GM23338 (cell line): ENCODE data around the gene MYOCOS. TPM values are rescaled to one million over a fixed set of nuclear protein-coding genes. Genes with fewer than 3 reads are reported as not detected.

Source experiments
- ATAC-seq: fragments of 200-7000 bp; cut with Tn5 transposase; 3 replicates; pipeline ENCODE4 v1.9.1; 2020
- DNase-seq: peaks from one replicate; pipeline ENCODE4 v3.0.0-alpha.2; 2015; ENCODE audit warnings: low spot score
- H2AFZ ChIP-seq: fragments of 200-600 bp; sonication (generic); 2 replicates; pipeline ENCODE4 v1.8.0; 2016; ENCODE audit warnings: antibody characterized with exemption, mild to moderate bottlenecking, moderate library complexity
- H3F3A ChIP-seq: fragments of 200-600 bp; sonication (generic); replicated peaks from 2 replicates; pipeline ENCODE4 v1.8.0; 2017; ENCODE audit warnings: antibody characterized with exemption, mixed run types, low read depth
- H3K27ac ChIP-seq: fragments of 200-600 bp; sonication (generic); 2 replicates; pipeline ENCODE4 v1.6.1; 2016; ENCODE audit warnings: low read depth
- H3K27me3 ChIP-seq: fragments of 200-600 bp; sonication (generic); 2 replicates; pipeline ENCODE4 v1.8.0; 2016; ENCODE audit warnings: mild to moderate bottlenecking, mixed run types, moderate library complexity; ENCODE audit not compliant: insufficient read depth
- H3K36me3 ChIP-seq: fragments of 200-600 bp; sonication (generic); 2 replicates; pipeline ENCODE4 v1.8.0; 2016; ENCODE audit warnings: mild to moderate bottlenecking; ENCODE audit not compliant: insufficient read depth
- H3K4me1 ChIP-seq: fragments of 200-600 bp; sonication (generic); 2 replicates; pipeline ENCODE4 v1.8.0; 2016; ENCODE audit warnings: mild to moderate bottlenecking, moderate library complexity; ENCODE audit not compliant: insufficient read depth
- H3K4me2 ChIP-seq: fragments of 200-600 bp; sonication (generic); 2 replicates; pipeline ENCODE4 v1.7.1; 2017; ENCODE audit warnings: mixed run types
- H3K4me3 ChIP-seq: fragments of 200-600 bp; sonication (generic); 2 replicates; pipeline ENCODE4 v1.6.1; 2016; ENCODE audit warnings: mixed run types
- H3K79me2 ChIP-seq: fragments of 200-600 bp; sonication (generic); replicated peaks from 2 replicates; pipeline ENCODE4 v1.8.0; 2017; ENCODE audit warnings: mild to moderate bottlenecking; ENCODE audit not compliant: insufficient read depth
- H3K9me2 ChIP-seq: fragments of 200-600 bp; sonication (generic); 2 replicates; pipeline ENCODE4 v1.8.0; 2017; ENCODE audit not compliant: insufficient read depth
- H4K20me1 ChIP-seq: fragments of 200-600 bp; sonication (generic); replicated peaks from 2 replicates; pipeline ENCODE4 v1.8.0; 2017; ENCODE audit warnings: mild to moderate bottlenecking; ENCODE audit not compliant: insufficient read depth
- H3K27ac Mint-ChIP-seq: 2 replicates; pipeline ENCODE4 v1.8.0; 2020; ENCODE audit warnings: inconsistent platforms, mild to moderate bottlenecking, moderate library complexity, mixed read lengths
- H3K27me3 Mint-ChIP-seq: 3 replicates; pipeline ENCODE4 v1.8.0; 2022; ENCODE audit warnings: low read depth, mild to moderate bottlenecking, moderate library complexity, mixed read lengths, inconsistent platforms; ENCODE audit not compliant: insufficient read depth, poor library complexity
- H3K36me3 Mint-ChIP-seq: 3 replicates; pipeline ENCODE4 v1.8.0; 2021; ENCODE audit warnings: low read depth, mild to moderate bottlenecking, inconsistent platforms, moderate library complexity, mixed read lengths
- H3K4me1 Mint-ChIP-seq: 3 replicates; pipeline ENCODE4 v1.8.0; 2020; ENCODE audit warnings: mild to moderate bottlenecking, inconsistent platforms, mixed read lengths
- H3K4me3 Mint-ChIP-seq: 3 replicates; pipeline ENCODE4 v1.8.0; 2021; ENCODE audit warnings: moderate library complexity, mild to moderate bottlenecking, inconsistent platforms, mixed read lengths
- H3K9me3 Mint-ChIP-seq: 3 replicates; pipeline ENCODE4 v1.8.0; 2020; ENCODE audit warnings: moderate library complexity, mild to moderate bottlenecking, inconsistent platforms, mixed read lengths
- EZH2 ChIP-seq: fragments of 200-600 bp; sonication (generic); IDR thresholded peaks from one replicate; pipeline ENCODE4 v1.8.0; 2017; ENCODE audit warnings: antibody characterized with exemption, mild to moderate bottlenecking, low read depth; ENCODE audit not compliant: unreplicated experiment
- JUNB ChIP-seq: IDR thresholded peaks from one replicate; pipeline ENCODE4 v1.6.1; 2016; ENCODE audit warnings: antibody characterized with exemption; ENCODE audit not compliant: unreplicated experiment
- NANOG ChIP-seq: IDR thresholded peaks from 2 replicates; pipeline ENCODE4 v1.6.1; 2016; ENCODE audit warnings: antibody characterized with exemption, borderline replicate concordance
- STAT1 ChIP-seq: IDR thresholded peaks from one replicate; pipeline ENCODE4 v1.6.1; 2016; ENCODE audit warnings: antibody characterized with exemption; ENCODE audit not compliant: unreplicated experiment
- ZNF114 ChIP-seq: fragments of 250-450 bp; sonication (Bioruptor Pico); IDR thresholded peaks from 2 replicates; pipeline ENCODE4 v1.5.0; 2020; ENCODE audit warnings: mild to moderate bottlenecking, moderate library complexity
- ZNF331 ChIP-seq: fragments of 250-450 bp; sonication (Bioruptor Pico); IDR thresholded peaks from 2 replicates; pipeline ENCODE4 v1.5.0; 2020; ENCODE audit warnings: low read depth, mild to moderate bottlenecking, moderate library complexity
- polyA plus RNA-seq: library from polyadenylated mRNA; unstranded; fragments of >200 nt; fragmentation: Nextera tagmentation; extraction: Ambion mirVana; gene quantifications from 2 replicates; pipeline ENCODE4 v1.2.1, GENCODE V29; 2016
- total RNA-seq: library from RNA; depleted of rRNA; stranded (reverse); fragments of >200 nt; shearing (Covaris generic); gene quantifications from 2 replicates; pipeline ENCODE4 v1.2.3, GENCODE V29; 2014
- TF ChIP-seq, protein P1 (sequence below), 2 experiments: fragments of 200-600 bp in 1 of 2; sonication (generic) in 1 of 2; conservative IDR thresholded peaks; 2 replicates each; pipeline versions ENCODE4 v1.5.1 to v1.6.1; 2016 to 2017; ENCODE audit warnings: antibody characterized with exemption in 2 of 2, low read depth in 2 of 2, mild to moderate bottlenecking in 2 of 2, moderate library complexity in 1 of 2
- TF ChIP-seq, protein P2 (sequence below): IDR thresholded peaks from one replicate; pipeline ENCODE4 v1.6.1; 2018; ENCODE audit warnings: antibody characterized with exemption; ENCODE audit not compliant: unreplicated experiment
- TF ChIP-seq, protein P3 (sequence below): IDR thresholded peaks from 2 replicates; pipeline ENCODE4 v1.6.1; 2016; ENCODE audit warnings: antibody characterized with exemption
- TF ChIP-seq, protein P4 (sequence below): fragments of 250-450 bp; sonication (Bioruptor Pico); IDR thresholded peaks from 2 replicates; pipeline ENCODE4 v1.5.0; 2020; ENCODE audit warnings: mild to moderate bottlenecking, moderate library complexity

MYOCOS gene
- total and polyA plus RNA-seq, 2 experiments from 2014 or later = not detected

GRCh38 chr1:171585715-171586114 lies 36.3 kb upstream of the MYOCOS start:
- H3K4me1 Mint-ChIP-seq = no peaks in the 10 kb centered on the region
- Histone ChIP-seq H3K4me2 (no peak overlapping the region), H3F3A (no peaks in the 10 kb centered on the region), H3K79me2 (no peaks in the 10 kb centered on the region), H2AFZ (no peak overlapping the region), H3K27ac (peak overlapping the region; percentile 46; the same call in 1 of the 2 replicates), H3K36me3 (peaks cover 78% of the 10 kb centered on the region), H3K4me3 (no peak overlapping the region), H3K4me1 (no peaks in the 10 kb centered on the region), H3K27me3 (no peaks in the 10 kb centered on the region), H3K9me2 (no peaks in the 10 kb centered on the region), H4K20me1 (no peaks in the 10 kb centered on the region; the same call in 1 of the 2 replicates)
- H3K4me3 Mint-ChIP-seq = no peak overlapping the region
- H3K27ac Mint-ChIP-seq = no peak overlapping the region
- no peak for DNase-seq
- no peaks in the 10 kb centered on the region for H3K9me3 Mint-ChIP-seq
- TF ChIP-seq, protein P1, sequence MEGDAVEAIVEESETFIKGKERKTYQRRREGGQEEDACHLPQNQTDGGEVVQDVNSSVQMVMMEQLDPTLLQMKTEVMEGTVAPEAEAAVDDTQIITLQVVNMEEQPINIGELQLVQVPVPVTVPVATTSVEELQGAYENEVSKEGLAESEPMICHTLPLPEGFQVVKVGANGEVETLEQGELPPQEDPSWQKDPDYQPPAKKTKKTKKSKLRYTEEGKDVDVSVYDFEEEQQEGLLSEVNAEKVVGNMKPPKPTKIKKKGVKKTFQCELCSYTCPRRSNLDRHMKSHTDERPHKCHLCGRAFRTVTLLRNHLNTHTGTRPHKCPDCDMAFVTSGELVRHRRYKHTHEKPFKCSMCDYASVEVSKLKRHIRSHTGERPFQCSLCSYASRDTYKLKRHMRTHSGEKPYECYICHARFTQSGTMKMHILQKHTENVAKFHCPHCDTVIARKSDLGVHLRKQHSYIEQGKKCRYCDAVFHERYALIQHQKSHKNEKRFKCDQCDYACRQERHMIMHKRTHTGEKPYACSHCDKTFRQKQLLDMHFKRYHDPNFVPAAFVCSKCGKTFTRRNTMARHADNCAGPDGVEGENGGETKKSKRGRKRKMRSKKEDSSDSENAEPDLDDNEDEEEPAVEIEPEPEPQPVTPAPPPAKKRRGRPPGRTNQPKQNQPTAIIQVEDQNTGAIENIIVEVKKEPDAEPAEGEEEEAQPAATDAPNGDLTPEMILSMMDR (conservative IDR thresholded peaks at IDR 0.05; ENCODE audit: low read depth in 2 of 2) = no peak
- no peak for TF ChIP-seq ZNF114 (CRISPR knock-in tag)
- TF ChIP-seq ZNF331 (CRISPR knock-in tag) = no peak
- no peak for TF ChIP-seq STAT1
- TF ChIP-seq, protein P2, sequence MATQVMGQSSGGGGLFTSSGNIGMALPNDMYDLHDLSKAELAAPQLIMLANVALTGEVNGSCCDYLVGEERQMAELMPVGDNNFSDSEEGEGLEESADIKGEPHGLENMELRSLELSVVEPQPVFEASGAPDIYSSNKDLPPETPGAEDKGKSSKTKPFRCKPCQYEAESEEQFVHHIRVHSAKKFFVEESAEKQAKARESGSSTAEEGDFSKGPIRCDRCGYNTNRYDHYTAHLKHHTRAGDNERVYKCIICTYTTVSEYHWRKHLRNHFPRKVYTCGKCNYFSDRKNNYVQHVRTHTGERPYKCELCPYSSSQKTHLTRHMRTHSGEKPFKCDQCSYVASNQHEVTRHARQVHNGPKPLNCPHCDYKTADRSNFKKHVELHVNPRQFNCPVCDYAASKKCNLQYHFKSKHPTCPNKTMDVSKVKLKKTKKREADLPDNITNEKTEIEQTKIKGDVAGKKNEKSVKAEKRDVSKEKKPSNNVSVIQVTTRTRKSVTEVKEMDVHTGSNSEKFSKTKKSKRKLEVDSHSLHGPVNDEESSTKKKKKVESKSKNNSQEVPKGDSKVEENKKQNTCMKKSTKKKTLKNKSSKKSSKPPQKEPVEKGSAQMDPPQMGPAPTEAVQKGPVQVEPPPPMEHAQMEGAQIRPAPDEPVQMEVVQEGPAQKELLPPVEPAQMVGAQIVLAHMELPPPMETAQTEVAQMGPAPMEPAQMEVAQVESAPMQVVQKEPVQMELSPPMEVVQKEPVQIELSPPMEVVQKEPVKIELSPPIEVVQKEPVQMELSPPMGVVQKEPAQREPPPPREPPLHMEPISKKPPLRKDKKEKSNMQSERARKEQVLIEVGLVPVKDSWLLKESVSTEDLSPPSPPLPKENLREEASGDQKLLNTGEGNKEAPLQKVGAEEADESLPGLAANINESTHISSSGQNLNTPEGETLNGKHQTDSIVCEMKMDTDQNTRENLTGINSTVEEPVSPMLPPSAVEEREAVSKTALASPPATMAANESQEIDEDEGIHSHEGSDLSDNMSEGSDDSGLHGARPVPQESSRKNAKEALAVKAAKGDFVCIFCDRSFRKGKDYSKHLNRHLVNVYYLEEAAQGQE = no peak
- TF ChIP-seq NANOG = no peak
- TF ChIP-seq, protein P3, sequence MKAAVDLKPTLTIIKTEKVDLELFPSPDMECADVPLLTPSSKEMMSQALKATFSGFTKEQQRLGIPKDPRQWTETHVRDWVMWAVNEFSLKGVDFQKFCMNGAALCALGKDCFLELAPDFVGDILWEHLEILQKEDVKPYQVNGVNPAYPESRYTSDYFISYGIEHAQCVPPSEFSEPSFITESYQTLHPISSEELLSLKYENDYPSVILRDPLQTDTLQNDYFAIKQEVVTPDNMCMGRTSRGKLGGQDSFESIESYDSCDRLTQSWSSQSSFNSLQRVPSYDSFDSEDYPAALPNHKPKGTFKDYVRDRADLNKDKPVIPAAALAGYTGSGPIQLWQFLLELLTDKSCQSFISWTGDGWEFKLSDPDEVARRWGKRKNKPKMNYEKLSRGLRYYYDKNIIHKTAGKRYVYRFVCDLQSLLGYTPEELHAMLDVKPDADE = no peak
- TF ChIP-seq JUNB = no peak
- TF ChIP-seq, protein P4, sequence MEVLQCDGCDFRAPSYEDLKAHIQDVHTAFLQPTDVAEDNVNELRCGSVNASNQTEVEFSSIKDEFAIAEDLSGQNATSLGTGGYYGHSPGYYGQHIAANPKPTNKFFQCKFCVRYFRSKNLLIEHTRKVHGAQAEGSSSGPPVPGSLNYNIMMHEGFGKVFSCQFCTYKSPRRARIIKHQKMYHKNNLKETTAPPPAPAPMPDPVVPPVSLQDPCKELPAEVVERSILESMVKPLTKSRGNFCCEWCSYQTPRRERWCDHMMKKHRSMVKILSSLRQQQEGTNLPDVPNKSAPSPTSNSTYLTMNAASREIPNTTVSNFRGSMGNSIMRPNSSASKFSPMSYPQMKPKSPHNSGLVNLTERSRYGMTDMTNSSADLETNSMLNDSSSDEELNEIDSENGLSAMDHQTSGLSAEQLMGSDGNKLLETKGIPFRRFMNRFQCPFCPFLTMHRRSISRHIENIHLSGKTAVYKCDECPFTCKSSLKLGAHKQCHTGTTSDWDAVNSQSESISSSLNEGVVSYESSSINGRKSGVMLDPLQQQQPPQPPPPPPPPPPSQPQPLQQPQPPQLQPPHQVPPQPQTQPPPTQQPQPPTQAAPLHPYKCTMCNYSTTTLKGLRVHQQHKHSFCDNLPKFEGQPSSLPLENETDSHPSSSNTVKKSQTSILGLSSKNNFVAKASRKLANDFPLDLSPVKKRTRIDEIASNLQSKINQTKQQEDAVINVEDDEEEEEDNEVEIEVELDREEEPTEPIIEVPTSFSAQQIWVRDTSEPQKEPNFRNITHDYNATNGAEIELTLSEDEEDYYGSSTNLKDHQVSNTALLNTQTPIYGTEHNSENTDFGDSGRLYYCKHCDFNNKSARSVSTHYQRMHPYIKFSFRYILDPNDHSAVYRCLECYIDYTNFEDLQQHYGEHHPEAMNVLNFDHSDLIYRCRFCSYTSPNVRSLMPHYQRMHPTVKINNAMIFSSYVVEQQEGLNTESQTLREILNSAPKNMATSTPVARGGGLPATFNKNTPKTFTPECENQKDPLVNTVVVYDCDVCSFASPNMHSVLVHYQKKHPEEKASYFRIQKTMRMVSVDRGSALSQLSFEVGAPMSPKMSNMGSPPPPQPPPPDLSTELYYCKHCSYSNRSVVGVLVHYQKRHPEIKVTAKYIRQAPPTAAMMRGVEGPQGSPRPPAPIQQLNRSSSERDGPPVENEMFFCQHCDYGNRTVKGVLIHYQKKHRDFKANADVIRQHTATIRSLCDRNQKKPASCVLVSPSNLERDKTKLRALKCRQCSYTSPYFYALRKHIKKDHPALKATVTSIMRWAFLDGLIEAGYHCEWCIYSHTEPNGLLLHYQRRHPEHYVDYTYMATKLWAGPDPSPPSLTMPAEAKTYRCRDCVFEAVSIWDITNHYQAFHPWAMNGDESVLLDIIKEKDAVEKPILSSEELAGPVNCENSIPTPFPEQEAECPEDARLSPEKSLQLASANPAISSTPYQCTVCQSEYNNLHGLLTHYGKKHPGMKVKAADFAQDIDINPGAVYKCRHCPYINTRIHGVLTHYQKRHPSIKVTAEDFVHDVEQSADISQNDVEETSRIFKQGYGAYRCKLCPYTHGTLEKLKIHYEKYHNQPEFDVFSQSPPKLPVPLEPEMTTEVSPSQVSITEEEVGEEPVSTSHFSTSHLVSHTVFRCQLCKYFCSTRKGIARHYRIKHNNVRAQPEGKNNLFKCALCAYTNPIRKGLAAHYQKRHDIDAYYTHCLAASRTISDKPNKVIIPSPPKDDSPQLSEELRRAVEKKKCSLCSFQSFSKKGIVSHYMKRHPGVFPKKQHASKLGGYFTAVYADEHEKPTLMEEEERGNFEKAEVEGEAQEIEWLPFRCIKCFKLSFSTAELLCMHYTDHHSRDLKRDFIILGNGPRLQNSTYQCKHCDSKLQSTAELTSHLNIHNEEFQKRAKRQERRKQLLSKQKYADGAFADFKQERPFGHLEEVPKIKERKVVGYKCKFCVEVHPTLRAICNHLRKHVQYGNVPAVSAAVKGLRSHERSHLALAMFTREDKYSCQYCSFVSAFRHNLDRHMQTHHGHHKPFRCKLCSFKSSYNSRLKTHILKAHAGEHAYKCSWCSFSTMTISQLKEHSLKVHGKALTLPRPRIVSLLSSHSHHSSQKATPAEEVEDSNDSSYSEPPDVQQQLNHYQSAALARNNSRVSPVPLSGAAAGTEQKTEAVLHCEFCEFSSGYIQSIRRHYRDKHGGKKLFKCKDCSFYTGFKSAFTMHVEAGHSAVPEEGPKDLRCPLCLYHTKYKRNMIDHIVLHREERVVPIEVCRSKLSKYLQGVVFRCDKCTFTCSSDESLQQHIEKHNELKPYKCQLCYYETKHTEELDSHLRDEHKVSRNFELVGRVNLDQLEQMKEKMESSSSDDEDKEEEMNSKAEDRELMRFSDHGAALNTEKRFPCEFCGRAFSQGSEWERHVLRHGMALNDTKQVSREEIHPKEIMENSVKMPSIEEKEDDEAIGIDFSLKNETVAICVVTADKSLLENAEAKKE (CRISPR knock-in tag) = no peak
- no peak for TF ChIP-seq EZH2
- ATAC-seq = no peak
- H3K36me3 Mint-ChIP-seq = peaks cover 78% of the 10 kb centered on the region
- peaks cover 6% of the 10 kb centered on the region for H3K27me3 Mint-ChIP-seq
